H9 (cell line): Measurements from ENCODE around the gene TBC1D2. TPM values are rescaled to one million over a fixed set of nuclear protein-coding genes. Genes with fewer than 3 reads are reported as not detected.

Experiments used
- DNase-seq: peaks from one replicate; pipeline ENCODE4 v3.0.0-alpha.2; 2017
- H2AFZ ChIP-seq: one replicate; pipeline ENCODE4 v1.6.1; 2013; ENCODE audit warnings: mild to moderate bottlenecking, low read length, control low read depth, moderate library complexity
- H2AK5ac ChIP-seq: 2 replicates; pipeline ENCODE4 v1.6.1; 2013; ENCODE audit warnings: low read length, control low read depth, mixed read lengths; ENCODE audit not compliant: insufficient read length
- H2BK120ac ChIP-seq: one replicate; pipeline ENCODE4 v1.6.1; 2013; ENCODE audit warnings: low read depth, mild to moderate bottlenecking, low read length, control low read depth, inconsistent platforms; ENCODE audit not compliant: poor library complexity, severe bottlenecking
- H2BK12ac ChIP-seq: 2 replicates; pipeline ENCODE4 v1.6.1; 2013; ENCODE audit warnings: low read length, control low read depth, mixed read lengths, low read depth; ENCODE audit not compliant: insufficient read length
- H2BK15ac ChIP-seq: 2 replicates; pipeline ENCODE4 v1.6.1; 2013; ENCODE audit warnings: low read depth, low read length, control low read depth
- H2BK20ac ChIP-seq: one replicate; pipeline ENCODE4 v1.6.1; 2013; ENCODE audit warnings: low read depth, mild to moderate bottlenecking, low read length, control low read depth, inconsistent platforms; ENCODE audit not compliant: poor library complexity, severe bottlenecking
- H2BK5ac ChIP-seq: 2 replicates; pipeline ENCODE4 v1.6.1; 2013; ENCODE audit warnings: low read length, control low read depth, mixed read lengths; ENCODE audit not compliant: insufficient read length
- H3K14ac ChIP-seq: 2 replicates; pipeline ENCODE4 v1.6.1; 2013; ENCODE audit warnings: low read length, control low read depth; ENCODE audit not compliant: insufficient read depth
- H3K18ac ChIP-seq: 2 replicates; pipeline ENCODE4 v1.6.1; 2013; ENCODE audit warnings: low read depth, mild to moderate bottlenecking, mixed read lengths, low read length, control low read depth; ENCODE audit not compliant: insufficient read length
- H3K23ac ChIP-seq: 2 replicates; pipeline ENCODE4 v1.6.1; 2013; ENCODE audit warnings: low read length, control low read depth, mixed read lengths, low read depth; ENCODE audit not compliant: insufficient read length
- H3K23me2 ChIP-seq: 2 replicates; pipeline ENCODE4 v1.6.1; 2013; ENCODE audit warnings: low read depth, mild to moderate bottlenecking, mixed read lengths, low read length, control low read depth; ENCODE audit not compliant: insufficient read length, poor library complexity, severe bottlenecking
- H3K27ac ChIP-seq: 2 replicates; pipeline ENCODE4 v1.5.1; 2013; ENCODE audit warnings: low read length, control low read depth, mixed read lengths, low read depth; ENCODE audit not compliant: insufficient read length
- H3K27me3 ChIP-seq: 2 replicates; pipeline ENCODE4 v1.6.1; 2013; ENCODE audit warnings: low read length, control low read depth, inconsistent platforms; ENCODE audit not compliant: insufficient read depth
- H3K4ac ChIP-seq: 2 replicates; pipeline ENCODE4 v1.6.1; 2013; ENCODE audit warnings: low read depth, mild to moderate bottlenecking, control low read depth, inconsistent platforms, low read length, moderate library complexity
- H3K4me1 ChIP-seq: 2 replicates; pipeline ENCODE4 v1.6.1; 2013; ENCODE audit warnings: low read length, control low read depth, inconsistent platforms; ENCODE audit not compliant: insufficient read depth
- H3K4me2 ChIP-seq: 2 replicates; pipeline ENCODE4 v1.6.1; 2013; ENCODE audit warnings: low read length, control low read depth, mixed read lengths; ENCODE audit not compliant: insufficient read length, insufficient read depth
- H3K56ac ChIP-seq: 2 replicates; pipeline ENCODE4 v1.6.1; 2013; ENCODE audit warnings: low read depth, mild to moderate bottlenecking, mixed read lengths, low read length, control low read depth; ENCODE audit not compliant: insufficient read length
- H3K79me1 ChIP-seq: 2 replicates; pipeline ENCODE4 v1.6.1; 2013; ENCODE audit warnings: low read depth, mild to moderate bottlenecking, moderate library complexity, low read length, control low read depth, inconsistent platforms; ENCODE audit not compliant: insufficient read depth, poor library complexity, severe bottlenecking
- H3K79me2 ChIP-seq: 2 replicates; pipeline ENCODE4 v1.6.1; 2013; ENCODE audit warnings: low read length, control low read depth, inconsistent platforms; ENCODE audit not compliant: insufficient read depth
- H3K9ac ChIP-seq: 2 replicates; pipeline ENCODE4 v1.6.1; 2013; ENCODE audit warnings: low read length, control low read depth, mixed read lengths; ENCODE audit not compliant: insufficient read length; ENCODE audit errors: extremely low read depth
- H3K9me3 ChIP-seq: one replicate; pipeline ENCODE4 v1.6.1; 2013; ENCODE audit warnings: low read depth, low read length, inconsistent platforms; ENCODE audit not compliant: control insufficient read depth
- H3T11ph ChIP-seq: one replicate; pipeline ENCODE4 v1.6.1; 2013; ENCODE audit warnings: mild to moderate bottlenecking, low read length, control low read depth, inconsistent platforms
- H4K20me1 ChIP-seq: one replicate; pipeline ENCODE4 v1.6.1; 2013; ENCODE audit not compliant: control insufficient read depth, insufficient read length, insufficient read depth
- H4K5ac ChIP-seq: 2 replicates; pipeline ENCODE4 v1.6.1; 2013; ENCODE audit warnings: low read depth, mild to moderate bottlenecking, mixed read lengths, low read length, control low read depth; ENCODE audit not compliant: insufficient read length
- H4K8ac ChIP-seq: replicated peaks from 2 replicates; pipeline ENCODE4 v1.6.1; 2013; ENCODE audit warnings: low read length, control low read depth, mixed read lengths, low read depth; ENCODE audit not compliant: insufficient read length
- H4K91ac ChIP-seq: 2 replicates; pipeline ENCODE4 v1.6.1; 2013; ENCODE audit warnings: low read depth, mild to moderate bottlenecking, moderate library complexity, mixed read lengths, low read length, control low read depth; ENCODE audit not compliant: insufficient read length
- H3K27ac Mint-ChIP-seq, 3 experiments: 2 replicates in 2 of 3; 3 replicates in 1 of 3; pipeline ENCODE4 v1.8.0; 2020 to 2021; ENCODE audit warnings: mixed read lengths in 3 of 3, mild to moderate bottlenecking in 1 of 3, moderate library complexity in 1 of 3
- H3K27me3 Mint-ChIP-seq: 2 replicates; pipeline ENCODE4 v1.8.0; 2021; ENCODE audit warnings: low read depth, mild to moderate bottlenecking, moderate library complexity, mixed read lengths
- H3K36me3 Mint-ChIP-seq, 3 experiments: 2 replicates in 2 of 3; 3 replicates in 1 of 3; pipeline ENCODE4 v1.8.0; 2020 to 2021; ENCODE audit warnings: low read depth in 3 of 3, mixed read lengths in 3 of 3; ENCODE audit not compliant: insufficient read depth in 1 of 3
- H3K4me1 Mint-ChIP-seq, 2 experiments: 2 replicates each; pipeline ENCODE4 v1.8.0; 2020; ENCODE audit warnings: mixed read lengths in 2 of 2
- H3K4me3 Mint-ChIP-seq, 2 experiments: 2 replicates in 1 of 2; 3 replicates in 1 of 2; pipeline ENCODE4 v1.8.0; 2020 to 2021; ENCODE audit warnings: mild to moderate bottlenecking in 2 of 2, mixed read lengths in 2 of 2, moderate library complexity in 1 of 2
- H3K9me3 Mint-ChIP-seq, 2 experiments: 2 replicates in 1 of 2; 3 replicates in 1 of 2; pipeline ENCODE4 v1.8.0; 2020; ENCODE audit warnings: mild to moderate bottlenecking in 2 of 2, mixed read lengths in 2 of 2, moderate library complexity in 1 of 2
- CTCF ChIP-seq: fragments of 200-600 bp; sonication (generic); conservative IDR thresholded peaks from 3 replicates; pipeline ENCODE4 v1.8.0; 2021; ENCODE audit warnings: antibody characterized with exemption, mild to moderate bottlenecking
- WGBS: extraction: QIAGEN DNeasy Blood & Tissue Kit; methylation state at CpG from one replicate; pipeline ENCODE4 v1.1.7; 2013; ENCODE audit warnings: missing lambda C conversion rate, low lambda C conversion rate, mixed read lengths; ENCODE audit not compliant: insufficient read length; ENCODE audit errors: extremely low coverage; 5-methylcytosine and 5-hydroxymethylcytosine counted together
- total RNA-seq: library from RNA; stranded (reverse); gene quantifications from 2 replicates; pipeline ENCODE4 v1.2.1, GENCODE V29; 2021

The TBC1D2 gene
- total RNA-seq, 1 experiment from 2014 or later, result 2.9 TPM

DNA sequence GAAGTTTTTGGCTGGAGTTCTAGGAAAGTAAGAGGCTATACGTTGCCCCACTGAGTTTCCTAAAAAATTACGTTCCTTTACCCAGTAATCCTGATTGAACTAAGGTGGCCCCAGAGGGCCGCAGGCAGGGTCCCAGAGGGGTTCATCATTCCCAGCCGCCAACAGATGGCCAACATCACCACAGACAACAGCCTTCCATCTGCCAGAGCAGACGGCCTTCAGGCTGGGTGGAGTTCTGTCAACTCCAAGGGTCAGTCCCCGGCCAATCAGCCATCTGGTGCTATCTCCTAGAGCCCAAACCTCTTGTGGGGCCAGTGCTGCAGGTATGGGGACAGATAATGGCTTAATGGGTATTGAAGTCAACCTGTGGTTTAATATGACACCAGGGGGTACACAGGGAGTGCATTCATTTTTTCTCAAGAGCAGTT, 30.4 kb downstream of the TBC1D2 start:
- WGBS, result no CpG with 5 or more reads among the region's 6 CpGs
- no peaks in the 10 kb centered on the region; a peak in 1 of 5 replicates for H3K9me3 Mint-ChIP-seq

More for the DNA sequence above, 30.4 kb downstream of the TBC1D2 start:
- Histone ChIP-seq H3K9me3 (no peaks in the 10 kb centered on the region), H2BK15ac (no peak overlapping the region), H3K18ac (no peak overlapping the region), H3K4ac (no peak overlapping the region), H4K91ac (no peak overlapping the region), H3K14ac (no peak overlapping the region), H3K27ac (no peak overlapping the region), H2AFZ (no peak overlapping the region), H3K4me2 (no peak overlapping the region), H3T11ph (no peak overlapping the region), H2BK120ac (no peak overlapping the region), H3K79me2 (no peaks in the 10 kb centered on the region), H3K79me1 (no peaks in the 10 kb centered on the region), H2BK5ac (no peak overlapping the region), H3K23ac (no peak overlapping the region), H3K23me2 (no peaks in the 10 kb centered on the region), H4K20me1 (no peaks in the 10 kb centered on the region), H3K56ac (no peak overlapping the region), H2BK12ac (no peak overlapping the region), H3K9ac (no peak overlapping the region), H3K27me3 (no peaks in the 10 kb centered on the region), H4K5ac (no peak overlapping the region), H2BK20ac (no peak overlapping the region), H4K8ac (no peak overlapping the region), H3K4me1 (peaks cover 3% of the 10 kb centered on the region; the same call in 1 of the 2 replicates), H2AK5ac (no peak overlapping the region)
- H3K4me1 Mint-ChIP-seq, result peaks cover 12 to 15% of the 10 kb centered on the region in 2 experiments
- no peak overlapping the region for H3K27ac Mint-ChIP-seq
- H3K4me3 Mint-ChIP-seq, result no peak overlapping the region
- no peak for TF ChIP-seq CTCF
- no peak for DNase-seq
- H3K36me3 Mint-ChIP-seq, result peaks cover 0 to 17% (median 4%) of the 10 kb centered on the region in 3 experiments; a peak in 5 of 7 replicates
- no peaks in the 10 kb centered on the region for H3K27me3 Mint-ChIP-seq
